ENCODE results near the gene SLC43A3.

GRCh38 chr11:57456960-57457642, 30.2 kb upstream of the SLC43A3 start:
- TF ChIP-seq CTCF (IDR thresholded peaks at IDR 0.05 in 8 of 11, conservative IDR thresholded peaks at IDR 0.05 in 3 of 11) (peak; percentile 93 to 99 (median 98)), POLR2A (IDR thresholded peaks at IDR 0.05) (no peak)
